LNCaP clone FGC (cell line): ENCODE results near the gene ARHGEF16.
A peak's percentile ranks its signal among the peaks of the same experiment; 100 is the strongest.

Experiments
- DNase-seq: peaks from one replicate; pipeline ENCODE4 v3.0.0-alpha.2; 2011; ENCODE audit warnings: low read depth
- H3K4me3 ChIP-seq: 2 replicates; pipeline ENCODE4 v1.5.1; 2011; ENCODE audit warnings: mild to moderate bottlenecking, low read depth, low read length, control low read depth
- TF ChIP-seq, protein P1 (sequence below): IDR thresholded peaks from 2 replicates; pipeline ENCODE4 v1.5.1; 2012; ENCODE audit warnings: mild to moderate bottlenecking; ENCODE audit not compliant: control insufficient read depth, insufficient read depth; ENCODE audit errors: extremely low read depth

Gene ARHGEF16

DNA sequence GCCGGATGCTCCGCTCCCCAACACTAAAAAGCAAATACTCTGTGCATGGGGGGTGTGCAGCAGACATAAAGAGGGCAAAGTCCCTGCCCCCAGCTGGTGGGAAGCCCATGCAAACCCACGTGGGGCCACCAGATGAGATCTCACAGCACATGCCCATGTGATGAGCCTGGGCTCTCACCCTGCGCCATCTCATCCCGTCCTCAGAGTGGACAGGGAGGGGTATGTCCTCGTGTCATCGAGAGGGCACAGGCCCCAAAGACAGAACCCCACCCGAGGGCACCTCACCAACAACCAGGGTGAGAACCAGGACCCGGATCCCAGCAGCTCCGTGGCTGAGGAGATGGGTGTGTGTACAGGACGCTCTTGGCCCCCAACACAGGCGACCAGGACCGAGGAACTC is 25.1 kb upstream of the ARHGEF16 start:
- DNase-seq: no peak
- H3K4me3 ChIP-seq: no peak overlapping the region
- TF ChIP-seq, protein P1, sequence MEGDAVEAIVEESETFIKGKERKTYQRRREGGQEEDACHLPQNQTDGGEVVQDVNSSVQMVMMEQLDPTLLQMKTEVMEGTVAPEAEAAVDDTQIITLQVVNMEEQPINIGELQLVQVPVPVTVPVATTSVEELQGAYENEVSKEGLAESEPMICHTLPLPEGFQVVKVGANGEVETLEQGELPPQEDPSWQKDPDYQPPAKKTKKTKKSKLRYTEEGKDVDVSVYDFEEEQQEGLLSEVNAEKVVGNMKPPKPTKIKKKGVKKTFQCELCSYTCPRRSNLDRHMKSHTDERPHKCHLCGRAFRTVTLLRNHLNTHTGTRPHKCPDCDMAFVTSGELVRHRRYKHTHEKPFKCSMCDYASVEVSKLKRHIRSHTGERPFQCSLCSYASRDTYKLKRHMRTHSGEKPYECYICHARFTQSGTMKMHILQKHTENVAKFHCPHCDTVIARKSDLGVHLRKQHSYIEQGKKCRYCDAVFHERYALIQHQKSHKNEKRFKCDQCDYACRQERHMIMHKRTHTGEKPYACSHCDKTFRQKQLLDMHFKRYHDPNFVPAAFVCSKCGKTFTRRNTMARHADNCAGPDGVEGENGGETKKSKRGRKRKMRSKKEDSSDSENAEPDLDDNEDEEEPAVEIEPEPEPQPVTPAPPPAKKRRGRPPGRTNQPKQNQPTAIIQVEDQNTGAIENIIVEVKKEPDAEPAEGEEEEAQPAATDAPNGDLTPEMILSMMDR: no peak

GRCh38 chr1:3429766-3430165 is 24.7 kb upstream of the ARHGEF16 start:
- DNase-seq: no peak
- TF ChIP-seq, protein P1: no peak
- H3K4me3 ChIP-seq: no peak overlapping the region

DNA sequence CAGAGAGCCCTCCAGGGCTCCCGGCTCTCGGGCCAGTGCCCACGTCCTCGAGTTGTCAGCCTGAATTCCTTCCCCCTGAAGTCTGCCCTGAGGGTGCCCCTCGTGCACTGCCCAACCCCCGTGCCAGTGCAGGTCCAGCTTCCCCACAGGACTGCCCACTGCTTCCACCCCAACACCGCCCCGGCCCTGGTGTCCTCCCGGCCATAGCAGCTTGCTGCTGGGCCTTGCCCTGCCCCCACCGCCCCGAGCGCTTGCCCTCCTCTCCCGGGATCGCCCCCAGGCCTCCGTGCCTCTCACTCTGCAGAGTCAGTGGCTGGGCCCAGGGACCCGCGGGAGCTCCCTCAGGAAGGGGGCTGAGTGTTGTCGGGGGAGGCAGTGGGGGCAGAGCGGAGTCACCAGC is 24.1 kb upstream of the ARHGEF16 start:
- no peak overlapping the region for H3K4me3 ChIP-seq
- TF ChIP-seq, protein P1: no peak
- DNase-seq: no peak

GRCh38 chr1:3430820-3431219 is 23.6 kb upstream of the ARHGEF16 start:
- no peak for DNase-seq
- no peak overlapping the region for H3K4me3 ChIP-seq
- TF ChIP-seq, protein P1: no peak

DNA sequence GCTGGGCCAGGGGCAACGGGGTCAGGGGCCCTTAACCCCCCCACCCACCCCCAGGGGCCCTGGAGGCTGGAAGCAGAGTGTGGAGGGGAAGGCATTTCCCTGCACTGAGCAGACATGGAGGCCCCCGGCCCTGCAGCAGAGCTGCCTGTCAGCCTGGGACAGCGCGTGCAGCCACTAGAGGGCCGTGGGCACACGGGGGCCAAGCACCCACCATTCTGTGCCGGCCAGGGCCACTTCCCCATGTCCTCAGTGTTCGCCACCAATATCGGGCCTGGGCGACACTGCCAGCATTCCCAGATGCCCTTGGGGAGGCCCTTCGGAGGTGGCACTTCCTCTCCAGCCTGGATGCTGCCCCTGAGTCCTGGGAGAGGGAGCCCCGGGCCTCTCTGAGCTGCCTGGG is 23.2 kb upstream of the ARHGEF16 start:
- TF ChIP-seq, protein P1: peak; percentile 38
- no peak for DNase-seq
- H3K4me3 ChIP-seq: no peak overlapping the region

DNA sequence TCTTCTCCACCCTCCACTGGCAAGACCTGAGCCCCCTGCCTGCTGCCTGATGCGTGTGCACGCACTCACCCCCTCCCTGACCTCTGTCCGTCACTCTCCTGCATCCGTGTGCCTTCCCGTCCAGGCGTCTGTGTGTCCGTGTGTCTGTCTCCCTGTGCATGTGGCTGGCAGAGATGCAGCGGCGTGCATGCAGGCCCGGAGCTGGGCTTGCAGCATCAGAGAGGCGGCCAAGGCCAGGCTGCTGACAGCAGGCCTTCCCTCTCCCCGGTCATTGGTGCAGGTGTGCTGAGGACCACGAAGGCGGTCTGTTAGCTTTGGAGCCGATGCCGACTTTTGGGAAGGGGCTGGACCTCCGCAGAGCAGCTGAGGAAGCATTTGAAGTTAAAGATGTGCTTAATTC is 22.8 kb upstream of the ARHGEF16 start:
- DNase-seq: no peak
- TF ChIP-seq, protein P1: no peak
- no peak overlapping the region for H3K4me3 ChIP-seq

DNA sequence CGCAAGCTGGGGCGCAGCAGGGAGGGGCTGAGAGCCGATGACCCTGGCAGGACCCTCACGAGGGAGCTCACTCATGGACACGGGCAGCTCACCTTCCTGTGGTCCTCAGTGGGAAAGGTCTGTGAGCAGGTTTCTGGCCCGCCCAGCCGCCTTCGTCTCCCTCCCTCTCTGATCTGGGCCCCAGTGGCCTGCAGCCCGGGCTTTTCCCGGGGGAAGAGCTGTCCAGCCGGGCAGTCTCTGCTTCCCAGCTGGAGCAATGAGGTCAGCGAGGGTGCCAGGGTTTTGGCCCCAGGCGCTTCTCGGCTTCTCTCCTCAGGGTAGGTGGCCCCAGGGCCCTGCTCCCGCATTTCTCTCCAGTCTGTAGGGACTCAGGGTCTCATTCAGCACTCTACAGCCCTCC is 22.2 kb upstream of the ARHGEF16 start:
- H3K4me3 ChIP-seq: no peak overlapping the region
- TF ChIP-seq, protein P1: no peak
- DNase-seq: no peak
